ENCODE measurements around the gene POU2F2. TPM values are rescaled to one million over a fixed set of nuclear protein-coding genes. Genes with fewer than 3 reads are reported as not detected.

Gene POU2F2
- total and polyA plus RNA-seq, 10 of the 15 experiments (the other 5 are each of a cell fraction or from before 2014, with no cell fraction given): 4.4 to 62.4 (median 37.9) TPM

DNA sequence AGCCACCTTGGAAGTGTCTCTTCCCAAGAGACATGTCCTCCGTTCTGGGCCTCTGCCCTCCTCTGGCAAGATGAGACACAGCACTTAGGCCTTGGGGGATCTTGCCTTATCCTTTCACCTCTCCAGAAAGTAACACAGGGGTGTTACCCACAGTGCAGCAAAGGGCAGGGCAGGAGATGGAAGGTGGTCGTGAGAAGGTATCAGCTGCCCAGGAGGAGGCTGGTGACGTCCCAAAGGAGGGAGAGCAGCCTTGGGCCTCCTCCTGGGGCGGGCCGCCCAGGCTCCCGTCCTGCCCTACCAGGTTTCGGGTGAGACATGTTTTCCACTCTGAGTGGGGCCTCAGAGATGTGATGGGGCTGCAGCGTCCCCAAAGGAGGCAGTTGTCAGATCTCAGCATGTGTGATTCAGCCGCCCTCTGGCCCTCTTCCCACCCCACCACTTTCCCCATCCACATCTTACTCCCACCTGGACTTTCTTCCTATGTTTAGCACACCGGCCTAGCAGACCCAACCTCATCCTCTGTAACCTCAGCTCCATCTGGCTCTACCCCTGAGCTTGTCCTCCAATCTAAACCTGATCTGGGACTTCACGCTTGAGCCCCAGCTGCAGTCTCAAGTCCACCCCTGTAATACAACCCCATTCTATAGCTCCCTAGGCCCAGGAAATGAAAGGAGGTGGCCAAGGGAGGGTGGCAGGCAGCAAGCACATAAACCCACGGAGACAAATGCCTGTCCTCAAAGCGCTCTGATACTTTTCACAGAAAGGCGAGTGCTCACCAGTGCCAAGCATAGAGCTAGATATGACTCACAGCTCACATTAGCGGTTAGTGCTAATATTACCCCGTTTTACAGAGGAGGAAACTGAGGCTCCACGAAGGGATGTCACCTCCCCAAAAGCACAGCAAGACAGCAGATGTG lies 9.3 kb downstream of the POU2F2 start (continued):
- TF ChIP-seq, protein P1, sequence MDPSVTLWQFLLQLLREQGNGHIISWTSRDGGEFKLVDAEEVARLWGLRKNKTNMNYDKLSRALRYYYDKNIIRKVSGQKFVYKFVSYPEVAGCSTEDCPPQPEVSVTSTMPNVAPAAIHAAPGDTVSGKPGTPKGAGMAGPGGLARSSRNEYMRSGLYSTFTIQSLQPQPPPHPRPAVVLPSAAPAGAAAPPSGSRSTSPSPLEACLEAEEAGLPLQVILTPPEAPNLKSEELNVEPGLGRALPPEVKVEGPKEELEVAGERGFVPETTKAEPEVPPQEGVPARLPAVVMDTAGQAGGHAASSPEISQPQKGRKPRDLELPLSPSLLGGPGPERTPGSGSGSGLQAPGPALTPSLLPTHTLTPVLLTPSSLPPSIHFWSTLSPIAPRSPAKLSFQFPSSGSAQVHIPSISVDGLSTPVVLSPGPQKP (IDR thresholded peaks at IDR 0.05; ENCODE audit: low read depth, low read length): no peak
- TF ChIP-seq MYB (IDR thresholded peaks at IDR 0.05; ENCODE audit: borderline replicate concordance, low read depth, low read length): no peak
- TF ChIP-seq ZNF217 (IDR thresholded peaks at IDR 0.05): no peak
- no peak for TF ChIP-seq SMAD5 (IDR thresholded peaks at IDR 0.05; ENCODE audit: low read depth)
- TF ChIP-seq PAX5 (IDR thresholded peaks at IDR 0.05; ENCODE audit: borderline replicate concordance, low read depth, low read length): peak; percentile 13; the same call in 1 of the 2 replicates

DNA sequence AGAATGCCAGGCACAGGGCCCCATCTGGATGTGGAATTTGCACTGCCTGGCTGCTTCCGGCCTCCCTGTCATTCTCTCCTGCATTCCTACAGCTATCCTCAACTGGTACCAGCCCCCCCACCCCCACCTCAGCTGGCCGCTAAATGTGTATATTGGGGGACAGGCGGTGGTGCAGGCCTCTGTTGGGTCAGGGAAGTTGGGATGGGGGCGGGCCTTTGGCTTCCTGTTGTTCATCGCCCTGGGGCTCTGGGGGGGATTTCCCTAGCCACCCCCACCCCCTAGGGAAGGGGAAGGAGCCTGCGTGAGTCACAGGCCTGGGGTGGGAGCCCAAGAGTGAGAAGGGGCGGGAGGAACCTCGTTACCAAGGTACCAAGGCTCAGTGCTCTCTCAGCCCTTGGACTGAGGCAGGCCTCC lies 10.6 kb downstream of the POU2F2 start:
- H3K9ac ChIP-seq (ENCODE audit: control insufficient read depth, insufficient read depth, low read length): peak overlapping the region; percentile 68; the same call in 1 of the 2 replicates
- H3K4me1 ChIP-seq (ENCODE audit: control insufficient read depth, insufficient read depth, low read length): peaks cover 52% of the 10 kb centered on the region
- peak overlapping the region; percentile 96 for H3K27ac ChIP-seq (ENCODE audit: control insufficient read depth, insufficient read depth)
- in situ Hi-C loops (cut with MboI): no loop called here
- CTCF ChIA-PET: interaction anchor here (0.9 to 6.6 kb wide), 3 partner anchors 9 to 407 kb away, joined by 3 to 132 read pairs (median 19); partner anchors contain the start of genes CEACAM1 and POU2F2
- FAIRE-seq (no peak), ATAC-seq (peak; percentile 75), DNase-seq (ENCODE audit: low read depth, low spot score) (peak; percentile 52)
- peaks cover 15 to 17% of the 10 kb centered on the region in 2 experiments for H3K36me3 ChIP-seq (ENCODE audit: control insufficient read depth in 2 of 2, insufficient read depth in 2 of 2, low read length in 1 of 2)
- H2AFZ ChIP-seq (ENCODE audit: control insufficient read depth, low read depth, low read length): no peak overlapping the region
- peak overlapping the region; percentile 57 for H3K4me3 ChIP-seq
- BruUV-seq (replicated peaks): no TSS peak
- H3K79me2 ChIP-seq (ENCODE audit: control insufficient read depth, insufficient read depth, low read length): peaks cover 40% of the 10 kb centered on the region
- H3K9me3 ChIP-seq (replicated peaks; ENCODE audit: control insufficient read depth, insufficient read depth, low read length): no peaks in the 10 kb centered on the region
- H4K20me1 ChIP-seq (ENCODE audit: control insufficient read depth, insufficient read depth): no peaks in the 10 kb centered on the region
- 7% methylated on average over 8 of the region's 8 CpGs for WGBS (ENCODE audit: insufficient coverage, insufficient replicate concordance, low lambda C conversion rate, missing lambda C conversion rate)
- RAD21 ChIA-PET (ENCODE audit: unreplicated experiment): interaction anchor here (3.8 to 5.2 kb wide), 3 partner anchors 7 to 12 kb away, joined by 21 to 68 read pairs (median 45); partner anchors contain the start of gene POU2F2
- peak overlapping the region; percentile 86 for H3K4me2 ChIP-seq (ENCODE audit: control insufficient read depth, insufficient read depth)
- POLR2A ChIA-PET: interaction anchor here (1.0 to 4.7 kb wide), 3 partner anchors 7 to 161 kb away, joined by 3 to 75 read pairs (median 26); partner anchors contain the start of gene POU2F2
- SMC1A ChIA-PET (ENCODE audit: uncharacterized antibody, unreplicated experiment): interaction anchor here (1.0 to 9.1 kb wide), 3 partner anchors 9 to 11 kb away, joined by 4 to 223 read pairs (median 6); partner anchors contain the start of gene POU2F2
- H3K27me3 ChIP-seq (replicated peaks in 1 of 2; ENCODE audit: control insufficient read depth in 2 of 2, insufficient read depth in 2 of 2, low read length in 1 of 2): no peaks in the 10 kb centered on the region
- intact Hi-C loops (cut with micrococcal nuclease; ENCODE audit: unreplicated experiment): no loop called here
- TF ChIP-seq SMAD5 (IDR thresholded peaks at IDR 0.05; ENCODE audit: low read depth) (no peak), FOXM1 (IDR thresholded peaks at IDR 0.05; ENCODE audit: low read depth, low read length) (peak; percentile 30; the same call in 1 of the 2 replicates), IKZF1 (conservative IDR thresholded peaks at IDR 0.05) (peak; percentile 74), NFYA (IDR thresholded peaks at IDR 0.05; ENCODE audit: borderline replicate concordance, low read depth, low read length) (no peak), MYB (IDR thresholded peaks at IDR 0.05; ENCODE audit: borderline replicate concordance, low read depth, low read length) (no peak), ETV6 (conservative IDR thresholded peaks at IDR 0.05 in 1 of 2, IDR thresholded peaks at IDR 0.05 in 1 of 2; ENCODE audit: borderline replicate concordance in 1 of 2, low read depth in 1 of 2) (no peak), SMAD1 (IDR thresholded peaks at IDR 0.05; ENCODE audit: low read depth, partially characterized antibody) (no peak), STAT3 (IDR thresholded peaks at IDR 0.05; ENCODE audit: low read depth, low read length) (no peak), MXI1 (IDR thresholded peaks at IDR 0.05; ENCODE audit: low read depth, low read length) (no peak), IKZF2 (IDR thresholded peaks at IDR 0.05) (peak; percentile 63 to 71; a peak in 3 of 4 replicates)
- TF ChIP-seq, protein P2, sequence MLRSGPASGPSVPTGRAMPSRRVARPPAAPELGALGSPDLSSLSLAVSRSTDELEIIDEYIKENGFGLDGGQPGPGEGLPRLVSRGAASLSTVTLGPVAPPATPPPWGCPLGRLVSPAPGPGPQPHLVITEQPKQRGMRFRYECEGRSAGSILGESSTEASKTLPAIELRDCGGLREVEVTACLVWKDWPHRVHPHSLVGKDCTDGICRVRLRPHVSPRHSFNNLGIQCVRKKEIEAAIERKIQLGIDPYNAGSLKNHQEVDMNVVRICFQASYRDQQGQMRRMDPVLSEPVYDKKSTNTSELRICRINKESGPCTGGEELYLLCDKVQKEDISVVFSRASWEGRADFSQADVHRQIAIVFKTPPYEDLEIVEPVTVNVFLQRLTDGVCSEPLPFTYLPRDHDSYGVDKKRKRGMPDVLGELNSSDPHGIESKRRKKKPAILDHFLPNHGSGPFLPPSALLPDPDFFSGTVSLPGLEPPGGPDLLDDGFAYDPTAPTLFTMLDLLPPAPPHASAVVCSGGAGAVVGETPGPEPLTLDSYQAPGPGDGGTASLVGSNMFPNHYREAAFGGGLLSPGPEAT (IDR thresholded peaks at IDR 0.05; ENCODE audit: low read depth): no peak; the same call in 1 of the 2 replicates

Data from GM12878 (cell line).